ENCODE results near the gene TRAF3IP1.

The TRAF3IP1 gene

DNA sequence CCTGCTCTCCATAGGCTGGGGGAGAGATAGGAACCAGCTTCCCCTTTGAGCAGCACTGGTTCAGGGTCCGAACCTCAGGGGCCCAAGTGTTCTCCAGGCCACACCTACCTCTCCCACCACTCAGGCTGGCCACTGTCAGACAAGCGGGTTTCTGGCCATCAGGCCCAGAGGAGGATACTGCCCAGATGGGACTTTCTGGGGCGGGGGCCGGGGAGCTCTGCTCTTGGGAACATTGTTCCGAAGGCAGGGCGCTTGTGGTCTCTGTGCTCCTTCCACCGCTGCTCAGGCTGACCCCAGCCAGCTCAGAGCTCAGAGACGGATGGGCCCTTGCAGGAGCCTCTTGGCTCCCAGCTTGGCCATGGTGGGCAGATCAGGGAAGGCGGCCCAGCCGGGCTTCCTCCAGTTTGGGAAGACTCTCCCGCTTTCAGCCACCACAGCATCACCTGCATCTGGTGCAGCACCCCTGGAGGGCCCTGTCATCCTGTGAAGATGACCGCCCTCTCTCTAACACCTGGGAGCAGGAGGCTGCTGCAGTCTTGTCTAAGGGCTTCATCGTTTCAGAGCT lies 5.2 kb upstream of the TRAF3IP1 start:
- TF ChIP-seq SIN3A (IDR thresholded peaks at IDR 0.05; ENCODE audit: borderline replicate concordance, insufficient read depth, low read length) (no peak), TAF1 (IDR thresholded peaks at IDR 0.05; ENCODE audit: borderline replicate concordance, insufficient read depth, low read length) (no peak), FOXP2 (optimal IDR thresholded peaks at IDR 0.05; ENCODE audit: borderline replicate concordance, extremely low read depth, extremely low read length, insufficient read depth) (no peak), POLR2AphosphoS5 (IDR thresholded peaks at IDR 0.05; ENCODE audit: low read depth, low read length) (no peak)
- TF ChIP-seq, protein P1, sequence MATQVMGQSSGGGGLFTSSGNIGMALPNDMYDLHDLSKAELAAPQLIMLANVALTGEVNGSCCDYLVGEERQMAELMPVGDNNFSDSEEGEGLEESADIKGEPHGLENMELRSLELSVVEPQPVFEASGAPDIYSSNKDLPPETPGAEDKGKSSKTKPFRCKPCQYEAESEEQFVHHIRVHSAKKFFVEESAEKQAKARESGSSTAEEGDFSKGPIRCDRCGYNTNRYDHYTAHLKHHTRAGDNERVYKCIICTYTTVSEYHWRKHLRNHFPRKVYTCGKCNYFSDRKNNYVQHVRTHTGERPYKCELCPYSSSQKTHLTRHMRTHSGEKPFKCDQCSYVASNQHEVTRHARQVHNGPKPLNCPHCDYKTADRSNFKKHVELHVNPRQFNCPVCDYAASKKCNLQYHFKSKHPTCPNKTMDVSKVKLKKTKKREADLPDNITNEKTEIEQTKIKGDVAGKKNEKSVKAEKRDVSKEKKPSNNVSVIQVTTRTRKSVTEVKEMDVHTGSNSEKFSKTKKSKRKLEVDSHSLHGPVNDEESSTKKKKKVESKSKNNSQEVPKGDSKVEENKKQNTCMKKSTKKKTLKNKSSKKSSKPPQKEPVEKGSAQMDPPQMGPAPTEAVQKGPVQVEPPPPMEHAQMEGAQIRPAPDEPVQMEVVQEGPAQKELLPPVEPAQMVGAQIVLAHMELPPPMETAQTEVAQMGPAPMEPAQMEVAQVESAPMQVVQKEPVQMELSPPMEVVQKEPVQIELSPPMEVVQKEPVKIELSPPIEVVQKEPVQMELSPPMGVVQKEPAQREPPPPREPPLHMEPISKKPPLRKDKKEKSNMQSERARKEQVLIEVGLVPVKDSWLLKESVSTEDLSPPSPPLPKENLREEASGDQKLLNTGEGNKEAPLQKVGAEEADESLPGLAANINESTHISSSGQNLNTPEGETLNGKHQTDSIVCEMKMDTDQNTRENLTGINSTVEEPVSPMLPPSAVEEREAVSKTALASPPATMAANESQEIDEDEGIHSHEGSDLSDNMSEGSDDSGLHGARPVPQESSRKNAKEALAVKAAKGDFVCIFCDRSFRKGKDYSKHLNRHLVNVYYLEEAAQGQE (IDR thresholded peaks at IDR 0.05; ENCODE audit: insufficient read depth in 1 of 2, low read depth in 2 of 2, low read length in 2 of 2): no peak

GRCh38 chr2:238320648-238321281 lies 447 bp downstream of the TRAF3IP1 start:
- no peak for TF ChIP-seq FOXP2 (optimal IDR thresholded peaks at IDR 0.05; ENCODE audit: borderline replicate concordance, extremely low read depth, extremely low read length, insufficient read depth)
- TF ChIP-seq, protein P1 (IDR thresholded peaks at IDR 0.05; ENCODE audit: insufficient read depth in 1 of 2, low read depth in 2 of 2, low read length in 2 of 2): no peak
- TF ChIP-seq POLR2AphosphoS5 (IDR thresholded peaks at IDR 0.05; ENCODE audit: low read depth, low read length): no peak
- TF ChIP-seq SIN3A (IDR thresholded peaks at IDR 0.05; ENCODE audit: borderline replicate concordance, insufficient read depth, low read length): no peak
- TF ChIP-seq TAF1 (IDR thresholded peaks at IDR 0.05; ENCODE audit: borderline replicate concordance, insufficient read depth, low read length): no peak

DNA sequence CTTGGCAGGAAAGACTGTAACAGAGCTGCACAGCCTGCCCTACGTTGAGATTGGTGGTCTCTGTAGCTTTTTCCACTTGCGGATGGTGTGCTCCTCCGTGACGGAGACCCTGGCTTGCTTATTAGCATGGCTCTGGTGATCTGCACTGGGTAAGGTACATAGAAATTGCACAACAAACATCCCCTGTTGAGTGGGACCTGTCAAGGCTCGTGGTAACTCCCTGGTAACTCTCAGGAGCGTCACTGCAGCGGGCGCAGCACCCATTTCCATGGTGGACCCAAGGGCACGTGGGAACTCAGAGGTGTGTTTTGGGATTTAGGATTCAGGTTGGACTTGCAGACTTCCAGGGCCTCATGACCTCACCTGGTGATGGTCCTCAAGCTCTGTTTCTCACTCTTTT lies 1.1 kb downstream of the TRAF3IP1 start:
- TF ChIP-seq SIN3A (IDR thresholded peaks at IDR 0.05; ENCODE audit: borderline replicate concordance, insufficient read depth, low read length) (no peak), POLR2AphosphoS5 (IDR thresholded peaks at IDR 0.05; ENCODE audit: low read depth, low read length) (no peak), FOXP2 (optimal IDR thresholded peaks at IDR 0.05; ENCODE audit: borderline replicate concordance, extremely low read depth, extremely low read length, insufficient read depth) (no peak), TAF1 (IDR thresholded peaks at IDR 0.05; ENCODE audit: borderline replicate concordance, insufficient read depth, low read length) (no peak)
- TF ChIP-seq, protein P1 (IDR thresholded peaks at IDR 0.05; ENCODE audit: insufficient read depth in 1 of 2, low read depth in 2 of 2, low read length in 2 of 2): no peak

- TF ChIP-seq SIN3A (IDR thresholded peaks at IDR 0.05; ENCODE audit: borderline replicate concordance, insufficient read depth, low read length): no peak
- TF ChIP-seq POLR2AphosphoS5 (IDR thresholded peaks at IDR 0.05; ENCODE audit: low read depth, low read length): no peak
- TF ChIP-seq, protein P1 (IDR thresholded peaks at IDR 0.05; ENCODE audit: insufficient read depth in 1 of 2, low read depth in 2 of 2, low read length in 2 of 2): no peak
- TF ChIP-seq FOXP2 (optimal IDR thresholded peaks at IDR 0.05; ENCODE audit: borderline replicate concordance, extremely low read depth, extremely low read length, insufficient read depth): no peak
- TF ChIP-seq TAF1 (IDR thresholded peaks at IDR 0.05; ENCODE audit: borderline replicate concordance, insufficient read depth, low read length): no peak
These were observed 1.7 kb downstream of the TRAF3IP1 start for GRCh38 chr2:238322001-238322411.

All from PFSK-1 (cell line).